LHCN-M2 (cell line): Measurements from ENCODE around the gene LRRC19. TPM values are rescaled to one million over a fixed set of nuclear protein-coding genes. Genes with fewer than 3 reads are reported as not detected.
A peak's percentile ranks its signal among the peaks of the same experiment; 100 is the strongest.

ENCODE experiments used
- DNase-seq: peaks from one replicate; pipeline ENCODE4 v3.0.0-alpha.2; 2012; ENCODE audit warnings: low read depth
- total RNA-seq: library from RNA; depleted of rRNA; stranded (reverse); fragments of >200 nt; gene quantifications from 2 replicates; pipeline ENCODE4 v1.2.3, GENCODE V29; 2014; rRNA removed

The LRRC19 gene
- total RNA-seq, 1 experiment from 2014 or later = not detected

- peak; percentile 99 for DNase-seq
Observed at GRCh38 chr9:26955921-26956859, 49.3 kb downstream of the LRRC19 start, which contains the start of gene IFT74. Gene IFT74, plus strand, starts transcription at chr9:26956412. Its CDS starts 5,556 bp downstream, at chr9:26961968.

- peak; percentile 32 for DNase-seq
Observed at GRCh38 chr9:26955222-26955903, 50.1 kb downstream of the LRRC19 start.

GRCh38 chr9:26954050-26954508 lies 51.4 kb downstream of the LRRC19 start:
- peak; percentile 66 for DNase-seq

GRCh38 chr9:26951794-26952193 lies 53.7 kb downstream of the LRRC19 start:
- DNase-seq = no peak

- DNase-seq = no peak
Observed at GRCh38 chr9:26950521-26950920, 55.0 kb downstream of the LRRC19 start.

GRCh38 chr9:26949637-26950069 lies 55.8 kb downstream of the LRRC19 start:
- DNase-seq = no peak

GRCh38 chr9:26947736-26948135 lies 57.7 kb downstream of the LRRC19 start:
- DNase-seq = no peak

- DNase-seq = peak; percentile 90
Observed at GRCh38 chr9:26946753-26947727, 58.4 kb downstream of the LRRC19 start, which contains the start of gene PLAA. Gene PLAA, minus strand, starts transcription at chr9:26947242. Its CDS starts 197 bp downstream, at chr9:26947045.

- no peak for DNase-seq
Observed at GRCh38 chr9:26945591-26945990, 59.9 kb downstream of the LRRC19 start.

Other genes with a start within 250 kb of the LRRC19 start
- 18.5 and 18.9 TPM in 2 replicates for gene CAAP1, start 112.9 kb downstream of the LRRC19 start, total RNA-seq
- 32.3 and 43.7 TPM in 2 replicates for gene PLAA, start 58.4 kb downstream of the LRRC19 start, total RNA-seq
- 21.0 and 26.8 TPM in 2 replicates for gene IFT74, start 49.3 kb downstream of the LRRC19 start, total RNA-seq
- gene TEK, start 103.6 kb upstream of the LRRC19 start, total RNA-seq = 2.6 and 3.3 TPM in 2 replicates